Measurements from ENCODE around the gene TRPM4.

DNA sequence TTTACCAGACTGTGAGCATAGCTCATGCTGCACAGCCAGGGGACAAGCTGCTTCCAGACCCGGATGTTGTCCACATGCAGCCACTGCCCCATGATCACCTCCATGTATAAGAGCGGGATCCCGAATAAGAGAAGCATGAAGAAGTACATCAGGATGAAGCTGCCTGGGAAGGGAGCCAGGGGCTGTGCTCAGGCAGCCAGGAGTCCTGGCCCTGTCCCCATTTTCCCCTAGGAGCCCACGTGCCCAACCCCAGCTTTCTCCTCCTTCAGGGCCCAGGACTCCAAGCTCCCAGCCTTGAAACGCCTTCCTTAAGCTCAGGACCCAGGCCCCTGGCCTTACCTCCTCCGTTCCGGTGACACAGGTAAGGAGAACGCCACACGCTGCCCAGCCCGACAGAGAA lies 98.1 kb downstream of the TRPM4 start:
- no peak for TF ChIP-seq POLR2A (IDR thresholded peaks at IDR 0.05; ENCODE audit: low read depth, low read length)
- TF ChIP-seq POLR2AphosphoS5 (IDR thresholded peaks at IDR 0.05; ENCODE audit: low read depth, low read length): no peak
- no peak for TF ChIP-seq PAX5 (IDR thresholded peaks at IDR 0.05; ENCODE audit: insufficient read depth, low read length, severe bottlenecking)
- TF ChIP-seq TAF1 (IDR thresholded peaks at IDR 0.05; ENCODE audit: low read depth, low read length): no peak
- no peak for TF ChIP-seq SPI1 (IDR thresholded peaks at IDR 0.05; ENCODE audit: low read depth, low read length)

All from GM12891 (cell line).